GM12872 (cell line): Measurements from ENCODE around the gene SLC39A3.

Source experiments
- CTCF ChIP-seq: IDR thresholded peaks from 3 replicates; pipeline ENCODE4 v1.5.1; 2011; ENCODE audit warnings: low read depth, mild to moderate bottlenecking, low read length, moderate library complexity; ENCODE audit not compliant: insufficient read depth

Gene SLC39A3

GRCh38 chr19:2774083-2774679 lies 34.4 kb upstream of the SLC39A3 start:
- no peak for TF ChIP-seq CTCF

GRCh38 chr19:2771786-2772674 lies 32.2 kb upstream of the SLC39A3 start:
- TF ChIP-seq CTCF: no peak

- TF ChIP-seq CTCF: no peak
Measured at GRCh38 chr19:2770055-2771013, 30.5 kb upstream of the SLC39A3 start.

- TF ChIP-seq CTCF: no peak
Measured at GRCh38 chr19:2769218-2769617, 29.4 kb upstream of the SLC39A3 start.

GRCh38 chr19:2768365-2769132 lies 28.7 kb upstream of the SLC39A3 start:
- TF ChIP-seq CTCF: no peak

- no peak for TF ChIP-seq CTCF
Measured at GRCh38 chr19:2767688-2768087, 27.9 kb upstream of the SLC39A3 start.
